ENCODE results near the gene FAM169A. TPM values are rescaled to one million over a fixed set of nuclear protein-coding genes. Genes with fewer than 3 reads are reported as not detected.
"Not testable (repeated sequence)": the region's sequence is repeated elsewhere in the genome, so short reads cannot be mapped to it uniquely, and the experiment has no call there.

Gene FAM169A
- total and polyA plus RNA-seq, 9 donors, result 1.7 to 21.5 (median 11.0) TPM

GRCh38 chr5:74866596-74867162 lies 492 bp upstream of the FAM169A start:
- WGBS, 3 donors, result 10 to 13% (median 12%) methylated on average over 35 to 37 of the region's 37 CpGs
- DNase-seq, result peak in 4 of 5 donors; percentile 12 to 47 (median 42)

GRCh38 chr5:74865256-74865803 lies 857 bp downstream of the FAM169A start:
- Histone ChIP-seq H3K27ac (no peak overlapping the region), H3K4me1 (ENCODE audit: insufficient read depth) (peaks cover 2% of the 10 kb centered on the region), H3K4me3 (peak overlapping the region; percentile 57), H3K9me3 (no peaks in the 10 kb centered on the region), H3K36me3 (no peaks in the 10 kb centered on the region), H3K27me3 (no peaks in the 10 kb centered on the region)
- peak in 1 of 5 donors; percentile 25 for DNase-seq
- no peak for TF ChIP-seq POLR2A (IDR thresholded peaks at IDR 0.05)
- intact Hi-C loops (cut with DNase I), result no loop called here
- WGBS, 3 donors, result 14 to 19% (median 17%) methylated on average over 23 of the region's 23 CpGs

More at GRCh38 chr5:74866596-74867162, 492 bp upstream of the FAM169A start:
- intact Hi-C loops (cut with DNase I), result no loop called here
- no peak overlapping the region for H3K27ac ChIP-seq
- H3K27me3 ChIP-seq, result no peaks in the 10 kb centered on the region
- no peak for TF ChIP-seq POLR2A (IDR thresholded peaks at IDR 0.05)
- no peak for TF ChIP-seq CTCF (IDR thresholded peaks at IDR 0.05)
- TF ChIP-seq EP300 (IDR thresholded peaks at IDR 0.05), result no peak
- H3K9me3 ChIP-seq, result no peaks in the 10 kb centered on the region
- no peaks in the 10 kb centered on the region for H3K36me3 ChIP-seq
- H3K4me3 ChIP-seq, result peak overlapping the region; percentile 57
- H3K4me1 ChIP-seq (ENCODE audit: insufficient read depth), result peaks cover 2% of the 10 kb centered on the region

- no peaks in the 10 kb centered on the region for H3K36me3 ChIP-seq
- intact Hi-C loops (cut with DNase I), result no loop called here
- no peak overlapping the region for H3K4me3 ChIP-seq
- no peaks in the 10 kb centered on the region for H3K27me3 ChIP-seq
- peaks cover 2% of the 10 kb centered on the region for H3K4me1 ChIP-seq (ENCODE audit: insufficient read depth)
- H3K9me3 ChIP-seq, result no peaks in the 10 kb centered on the region
- 69 to 78% (median 75%) methylated on average over 8 of the region's 8 CpGs for WGBS, 3 donors
- no peak for DNase-seq
- H3K27ac ChIP-seq, result no peak overlapping the region
- TF ChIP-seq CTCF (IDR thresholded peaks at IDR 0.05) (no peak), EP300 (IDR thresholded peaks at IDR 0.05) (no peak), POLR2A (IDR thresholded peaks at IDR 0.05) (no peak)
Observed at GRCh38 chr5:74864823-74865222, 1.4 kb downstream of the FAM169A start.

- intact Hi-C loops (cut with DNase I), result no loop called here
- no peak for TF ChIP-seq POLR2A (IDR thresholded peaks at IDR 0.05)
- no peaks in the 10 kb centered on the region for H3K27me3 ChIP-seq
- no peak overlapping the region for H3K27ac ChIP-seq
- no peak overlapping the region for H3K4me3 ChIP-seq
- H3K4me1 ChIP-seq (ENCODE audit: insufficient read depth), result peaks cover 2% of the 10 kb centered on the region
- no peaks in the 10 kb centered on the region for H3K36me3 ChIP-seq
- DNase-seq, result no peak
- H3K9me3 ChIP-seq, result no peaks in the 10 kb centered on the region
- WGBS, 3 donors, result 94 to 98% (median 96%) methylated on average over 2 of the region's 2 CpGs
Observed at GRCh38 chr5:74863726-74864125, 2.5 kb downstream of the FAM169A start.

GRCh38 chr5:74862221-74862620 lies 4.0 kb downstream of the FAM169A start:
- 83 to 91% (median 84%) methylated on average over 2 of the region's 2 CpGs for WGBS, 3 donors
- Histone ChIP-seq H3K27ac (no peak overlapping the region), H3K36me3 (no peaks in the 10 kb centered on the region), H3K4me3 (no peak overlapping the region), H3K9me3 (no peaks in the 10 kb centered on the region), H3K4me1 (ENCODE audit: insufficient read depth) (peaks cover 2% of the 10 kb centered on the region), H3K27me3 (no peaks in the 10 kb centered on the region)
- no peak for TF ChIP-seq EP300 (IDR thresholded peaks at IDR 0.05)
- no peak for TF ChIP-seq POLR2A (IDR thresholded peaks at IDR 0.05)
- no peak for TF ChIP-seq CTCF (IDR thresholded peaks at IDR 0.05)
- DNase-seq, result no peak
- intact Hi-C loops (cut with DNase I), result no loop called here

GRCh38 chr5:74856975-74857374 lies 9.2 kb downstream of the FAM169A start:
- H3K9me3 ChIP-seq; DNase-seq; H3K27me3 ChIP-seq; H3K36me3 ChIP-seq; H3K4me3 ChIP-seq; intact Hi-C loops (cut with DNase I); H3K4me1 ChIP-seq (ENCODE audit: insufficient read depth); H3K27ac ChIP-seq: not testable (repeated sequence)
- 94 to 98% (median 96%) methylated on average over 7 of the region's 7 CpGs for WGBS, 3 donors

All from ovary (tissue), 9 donors.